Right lung (tissue), 5 donors: ENCODE data around the gene ZNF526. TPM values are rescaled to one million over a fixed set of nuclear protein-coding genes. Genes with fewer than 3 reads are reported as not detected.

Source experiments
- DNase-seq, 2 donors: peaks; one replicate each; pipeline ENCODE4 v3.0.0-alpha.2; 2013
- polyA plus RNA-seq, 5 donors: library from polyadenylated mRNA; unstranded; fragments of 120-200 nt; gene quantifications; one replicate each; pipeline versions ENCODE4 v1.2.1 to v1.2.3, GENCODE V29; 2013; ENCODE audit warnings: inconsistent platforms in 1 of 5, low replicate concordance in 1 of 5; ENCODE audit not compliant: insufficient read length in 5 of 5, insufficient read depth in 1 of 5

Gene ZNF526
- polyA plus RNA-seq, 5 donors, result 6.7 to 10.7 (median 8.5) TPM

DNA sequence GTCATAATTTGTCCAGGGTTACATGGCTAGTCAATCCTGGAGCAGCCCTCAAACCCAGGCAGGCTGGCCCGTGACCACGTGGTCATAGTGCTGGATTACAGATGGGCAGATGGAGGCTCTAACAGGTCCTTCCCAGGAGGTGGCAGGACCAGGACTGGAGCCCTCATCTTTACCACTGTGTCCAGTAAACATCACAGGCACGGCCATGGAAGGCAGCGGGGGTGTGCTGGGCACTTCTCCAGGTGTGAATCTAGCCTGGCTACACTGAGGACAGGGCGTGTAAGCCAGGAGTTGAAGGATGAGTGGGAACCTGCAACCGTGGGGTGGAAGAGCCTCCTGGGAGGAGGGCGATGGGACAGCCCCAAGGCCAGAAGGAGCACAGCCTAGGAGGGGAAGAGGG lies 55.0 kb downstream of the ZNF526 start:
- no peak for DNase-seq

DNA sequence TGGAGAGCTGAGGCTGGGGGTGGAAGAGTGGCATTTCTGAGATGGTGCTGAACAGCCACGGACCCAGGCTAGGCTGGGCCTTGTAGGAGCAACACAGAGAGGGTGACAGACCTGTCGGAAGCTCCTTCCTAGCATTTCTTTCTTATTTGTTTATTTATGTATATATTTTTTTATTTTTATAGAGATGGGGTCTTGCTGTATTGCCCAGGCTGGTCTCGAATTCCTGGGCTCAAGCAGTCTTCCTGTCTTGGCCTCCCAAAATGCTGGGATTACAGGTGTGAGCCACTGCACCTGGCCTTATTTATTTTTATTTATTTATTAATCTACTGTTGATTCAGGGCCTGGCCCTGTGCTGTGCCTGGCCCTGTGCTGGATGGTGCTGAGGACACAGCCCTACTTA lies 55.4 kb downstream of the ZNF526 start:
- no peak for DNase-seq

DNA sequence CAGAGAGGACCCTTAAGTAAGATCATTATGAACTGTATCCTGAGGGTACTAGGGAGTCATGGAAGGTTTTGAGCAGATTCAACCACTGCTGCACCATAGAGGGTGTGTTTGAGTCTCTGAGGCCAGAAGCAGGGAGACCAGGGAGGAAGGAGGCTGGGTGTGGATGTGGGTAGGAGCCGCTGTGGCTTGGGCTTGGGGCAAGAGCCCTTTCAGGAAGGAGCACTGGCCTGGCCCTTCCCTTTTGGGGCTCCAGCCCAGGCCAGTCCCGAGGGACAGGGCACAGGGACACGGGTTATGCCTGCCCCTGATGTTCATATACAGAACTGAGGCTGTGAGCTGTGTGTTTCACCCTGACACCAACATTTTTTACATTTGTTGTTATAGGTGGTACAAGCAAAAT lies 56.2 kb downstream of the ZNF526 start:
- DNase-seq, result no peak

GRCh38 chr19:42276821-42277220 lies 56.7 kb downstream of the ZNF526 start:
- no peak for DNase-seq

Other genes with a start within 250 kb of the ZNF526 start
- gene ATP1A3, start 226.1 kb upstream of the ZNF526 start, polyA plus RNA-seq, result under 1 TPM in 3 of 5 donors, not detected in 2; 0.19 to 0.38 (median 0.24) TPM
- 1 to 10 TPM; 3.8 to 8.0 (median 6.0) TPM for gene GRIK5, start 150.1 kb upstream of the ZNF526 start, polyA plus RNA-seq
- 10 to 100 TPM in 4 of 5 donors, 1 to 10 TPM in 1; 9.6 to 16.1 (median 12.2) TPM for gene ZNF574, start 144.1 kb upstream of the ZNF526 start, polyA plus RNA-seq
- 1 to 10 TPM; 1.1 to 1.7 (median 1.5) TPM for gene POU2F2, start 87.9 kb upstream of the ZNF526 start, polyA plus RNA-seq
- gene DEDD2, start 2.6 kb upstream of the ZNF526 start, polyA plus RNA-seq, result 10 to 100 TPM; 16.5 to 25.4 (median 21.5) TPM
- gene GSK3A, start 22.3 kb downstream of the ZNF526 start, polyA plus RNA-seq, result 10 to 100 TPM; 52.9 to 77.6 (median 60.6) TPM
- 10 to 100 TPM; 31.0 to 58.4 (median 42.0) TPM for gene ERF, start 34.8 kb downstream of the ZNF526 start, polyA plus RNA-seq
- gene CIC, start 48.9 kb downstream of the ZNF526 start, polyA plus RNA-seq, result 10 to 100 TPM; 31.8 to 67.6 (median 45.4) TPM
- 1 to 10 TPM; 1.1 to 2.0 (median 1.4) TPM for gene PRR19, start 81.8 kb downstream of the ZNF526 start, polyA plus RNA-seq
- gene PAFAH1B3, start 82.3 kb downstream of the ZNF526 start, polyA plus RNA-seq, result 100 to 1,000 TPM in 1 of 5 donors, 10 to 100 TPM in 4; 74.9 to 112 (median 84.6) TPM
- 1 to 10 TPM in 2 of 5 donors, under 1 TPM in 3; 0.50 to 1.4 (median 0.84) TPM for gene TMEM145, start 93.0 kb downstream of the ZNF526 start, polyA plus RNA-seq
- gene MEGF8, start 105.3 kb downstream of the ZNF526 start, polyA plus RNA-seq, result 10 to 100 TPM; 21.4 to 39.5 (median 27.9) TPM
- gene CNFN, start 170.0 kb downstream of the ZNF526 start, polyA plus RNA-seq, result under 1 TPM in 4 of 5 donors, not detected in 1; 0.59 to 0.74 (median 0.61) TPM
- gene LIPE, start 207.1 kb downstream of the ZNF526 start, polyA plus RNA-seq, result 10 to 100 TPM in 2 of 5 donors, 1 to 10 TPM in 3; 7.3 to 11.7 (median 9.4) TPM
- 10 to 100 TPM in 4 of 5 donors, 1 to 10 TPM in 1; 9.0 to 21.5 (median 16.0) TPM for gene CXCL17, start 222.6 kb downstream of the ZNF526 start, polyA plus RNA-seq